MM.1S (cell line): ENCODE measurements around the gene MAGI1.

Experiments used
- CTCF ChIP-seq: fragments of 300-600 bp; sonication (generic); IDR thresholded peaks from 2 replicates; pipeline ENCODE4 v1.5.1; 2016; ENCODE audit warnings: antibody characterized with exemption, low read length, mixed read lengths
- EZH2phosphoT487 ChIP-seq: fragments of 300-600 bp; sonication (generic); IDR thresholded peaks from 2 replicates; pipeline ENCODE4 v1.6.1; 2018; ENCODE audit warnings: antibody characterized with exemption, low read length

- no peak for TF ChIP-seq CTCF
- TF ChIP-seq EZH2phosphoT487: no peak
These were observed 21.1 kb downstream of the MAGI1 start for GRCh38 chr3:66017591-66017990.
